DMS114 treated with DMSO at 0.1 percent for 48 hours (cell line): Measurements from ENCODE around the gene DCAF12.
"Not testable (repeated sequence)": the region's sequence is repeated elsewhere in the genome, so short reads cannot be mapped to it uniquely, and the experiment has no call there.

ENCODE experiments used
- DNase-seq: peaks from one replicate; lab custom pipeline; 2025; ENCODE audit not compliant: unreplicated experiment; lab: John Stamatoyannopoulos, UW

Gene DCAF12

DNA sequence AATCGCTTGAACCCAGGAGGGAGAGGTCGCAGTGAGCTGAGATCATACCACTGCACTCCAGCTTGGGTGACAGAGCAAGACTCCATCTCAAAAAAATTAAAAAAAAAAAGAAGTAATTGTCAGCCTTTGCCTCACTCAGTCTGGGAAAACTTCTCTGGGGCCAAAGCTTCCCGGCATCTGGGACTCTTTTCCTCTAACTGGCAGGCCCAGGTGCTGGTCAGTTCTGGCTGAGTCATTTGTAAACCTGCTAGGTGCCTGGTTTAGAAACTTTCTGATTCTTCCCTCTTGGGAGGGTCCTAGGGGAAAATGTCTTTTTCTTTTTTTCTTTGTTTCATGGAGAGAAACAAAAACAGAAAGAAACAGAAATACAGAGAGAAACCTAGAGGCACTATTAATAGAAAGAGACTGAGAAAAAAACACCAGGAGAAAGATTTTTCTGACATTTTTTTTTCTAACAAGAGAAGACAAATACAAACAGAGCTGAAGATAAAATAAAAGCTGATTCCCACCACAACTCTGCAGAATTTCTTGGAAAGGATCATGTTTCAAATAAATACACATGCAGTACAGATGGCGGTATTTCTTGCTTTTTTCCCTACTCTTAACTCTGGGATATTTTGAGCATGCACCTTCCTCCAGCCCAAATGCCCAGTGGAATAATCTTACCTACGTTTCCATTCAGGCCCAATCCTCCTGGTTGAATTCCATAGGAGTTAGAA, 55.7 kb downstream of the DCAF12 start:
- DNase-seq: no peak

DNA sequence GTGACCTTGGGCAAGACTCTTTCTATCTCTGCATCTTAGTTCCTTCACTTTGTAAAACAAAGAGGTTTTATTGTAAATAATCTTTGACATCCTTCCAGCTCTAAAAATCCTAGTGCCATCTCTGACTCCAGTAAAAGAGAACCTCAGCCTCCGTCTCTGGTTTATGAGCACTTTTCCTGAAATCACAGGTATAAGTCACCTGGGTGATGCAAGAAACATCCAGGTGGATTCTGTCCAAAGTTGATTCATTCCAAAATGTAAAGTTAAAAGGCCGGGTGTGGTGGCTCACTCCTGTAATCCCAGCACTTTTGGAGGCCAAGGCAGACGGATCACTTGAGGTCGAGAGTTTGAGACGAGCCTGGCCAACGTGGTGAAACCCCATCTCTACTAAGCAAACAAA, 56.7 kb downstream of the DCAF12 start:
- DNase-seq: no peak

- no peak for DNase-seq
Measured at GRCh38 chr9:34065541-34065940, 61.0 kb downstream of the DCAF12 start.

DNA sequence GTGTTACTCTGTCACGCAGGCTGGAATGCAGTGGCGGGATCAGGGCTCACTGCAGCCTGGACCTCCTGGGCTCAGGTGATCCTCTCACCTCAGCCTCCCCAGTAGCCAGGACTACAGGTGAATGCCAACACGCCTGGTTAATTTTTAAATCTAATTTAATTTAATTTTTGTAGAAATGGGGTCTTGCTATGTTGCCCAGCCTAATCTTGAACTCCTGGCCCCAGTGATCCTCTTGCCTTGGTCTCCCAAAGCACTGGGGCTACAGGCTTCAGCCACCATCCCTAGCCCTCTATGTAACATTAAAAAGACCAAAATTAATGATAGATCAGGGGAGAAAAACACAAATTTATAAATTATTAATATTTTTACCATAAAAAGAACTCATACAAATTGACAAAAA, 66.5 kb downstream of the DCAF12 start:
- DNase-seq: no peak

DNA sequence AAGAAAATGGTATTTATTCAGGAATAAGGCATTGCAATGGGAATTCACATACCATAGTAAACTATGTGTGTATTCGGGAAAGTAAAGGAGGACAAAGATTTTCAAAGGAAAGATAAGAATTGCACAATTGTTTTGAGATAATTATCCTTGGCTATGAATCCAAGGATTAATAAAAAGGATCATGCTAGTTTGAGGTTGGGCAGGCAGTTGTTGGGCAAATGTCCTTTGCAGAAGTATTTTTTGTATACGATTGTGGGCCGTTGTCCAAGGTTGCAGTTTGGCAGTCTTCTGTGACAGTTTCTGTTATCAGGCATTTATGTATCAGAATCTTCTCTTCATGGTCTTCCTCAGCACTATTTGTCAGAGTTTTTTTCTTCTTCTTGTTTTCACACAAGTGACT, 67.2 kb downstream of the DCAF12 start:
- no peak for DNase-seq

- DNase-seq: no peak
Measured at GRCh38 chr9:34049630-34050384, 76.7 kb downstream of the DCAF12 start.

DNA sequence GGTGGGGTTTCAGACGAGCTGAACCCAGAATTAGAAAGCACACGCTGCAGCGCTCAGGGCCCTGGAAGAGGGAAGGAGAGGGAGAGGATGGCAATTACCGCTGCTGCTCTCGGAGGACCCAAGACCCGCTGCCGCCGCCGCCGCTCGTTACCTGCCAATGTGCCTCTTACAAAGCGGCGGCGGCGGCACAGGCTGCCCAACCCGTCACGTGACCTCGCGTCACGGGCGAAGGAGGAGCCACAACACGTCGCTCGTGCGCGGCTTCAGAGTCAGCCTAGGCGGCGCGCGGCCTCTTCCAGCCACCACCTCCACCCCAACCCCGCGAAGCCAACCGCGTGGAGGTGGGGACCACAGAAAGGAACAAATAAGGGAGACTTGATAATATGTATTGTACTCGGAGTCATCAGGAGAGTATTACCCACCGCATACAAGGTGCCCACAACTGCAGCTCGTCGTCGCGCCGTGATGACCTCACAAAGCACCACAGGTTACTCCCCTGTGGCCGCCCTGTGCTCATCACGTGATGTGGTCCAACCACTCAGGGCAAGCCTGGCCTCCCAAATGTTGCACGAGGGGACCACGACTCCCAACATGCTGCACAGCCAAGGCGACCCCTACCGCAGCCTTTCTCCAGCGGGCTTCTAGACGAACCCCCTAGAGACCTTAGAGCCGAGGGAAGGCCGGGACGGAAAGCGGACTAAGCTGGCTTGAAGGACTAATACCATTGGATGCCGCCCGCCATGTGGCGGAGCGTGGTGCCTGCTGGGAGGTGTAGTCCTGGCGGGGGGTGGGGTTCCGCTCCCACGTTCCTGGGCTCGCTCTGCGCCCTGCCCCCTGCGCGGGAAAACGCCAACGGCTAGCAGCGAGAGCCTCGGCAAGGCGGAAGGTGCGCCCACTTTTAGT, 77.5 kb downstream of the DCAF12 start, which contains the start of gene UBAP2:
UBAP2 (minus strand) TSS at position 161 of the 903 bp plus-strand sequence. CDS start 31,739 bp downstream, outside the sequence.
- peak; percentile 87 for DNase-seq

DNA sequence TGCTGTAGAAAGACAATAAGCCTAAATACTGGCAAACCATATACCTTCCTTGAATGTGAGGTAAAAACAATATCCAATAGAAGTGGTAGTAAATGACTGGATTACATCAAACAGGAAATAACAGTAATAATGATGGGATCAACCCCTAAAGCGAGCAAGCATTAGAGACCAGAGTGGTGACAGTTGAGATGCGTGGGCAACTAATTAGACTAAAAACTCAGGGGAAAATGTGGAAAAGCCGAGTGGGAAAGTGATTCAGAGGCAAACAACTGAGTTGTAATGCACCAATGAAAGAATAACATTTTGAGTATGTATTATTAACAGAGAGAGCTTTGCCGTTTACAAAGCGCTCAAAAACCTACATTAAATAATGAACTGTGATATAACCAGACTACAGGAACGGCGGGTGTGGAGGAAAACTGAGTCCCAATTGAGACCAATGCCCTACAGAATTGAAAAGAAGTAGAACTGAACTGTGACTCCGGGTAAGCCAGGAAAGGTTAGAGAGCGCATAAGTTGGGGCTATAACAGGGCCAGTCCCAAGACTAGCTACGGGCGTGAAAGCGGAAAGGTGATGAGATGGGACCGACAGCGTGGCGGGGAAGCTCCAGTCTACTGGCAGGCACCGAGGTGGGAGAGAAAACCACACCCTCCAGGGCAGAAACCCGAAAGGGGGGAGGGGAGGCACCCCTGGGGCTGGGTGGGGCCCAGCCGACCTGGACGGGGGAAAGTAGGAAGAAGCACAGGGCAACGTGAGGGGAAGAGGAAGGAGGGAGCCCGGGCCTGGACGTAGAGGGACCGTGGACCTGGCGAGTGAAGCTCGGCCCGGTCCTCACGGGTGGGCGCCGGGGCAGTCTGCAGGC, 78.4 kb downstream of the DCAF12 start:
- no peak for DNase-seq

- no peak for DNase-seq
Measured at GRCh38 chr9:34046784-34047379, 79.6 kb downstream of the DCAF12 start.

DNA sequence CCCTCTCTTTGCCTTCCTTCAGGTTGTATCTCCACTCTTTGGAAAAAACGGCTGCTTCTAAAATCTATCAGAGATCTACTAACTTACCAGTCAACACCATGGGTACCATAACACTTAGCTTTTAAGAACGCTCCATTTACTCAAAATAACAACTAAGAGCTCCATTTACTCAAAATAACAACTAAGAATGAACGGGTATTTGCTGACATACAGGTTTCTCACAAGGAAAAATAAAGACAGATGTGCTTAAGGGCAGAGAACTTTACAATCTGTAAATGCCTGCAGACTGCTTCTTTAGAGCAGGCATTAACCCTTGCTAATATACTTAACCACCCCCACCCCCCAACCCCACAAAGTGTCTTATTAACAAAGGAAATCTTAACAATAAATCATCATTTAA, 80.6 kb downstream of the DCAF12 start:
- no peak for DNase-seq

DNA sequence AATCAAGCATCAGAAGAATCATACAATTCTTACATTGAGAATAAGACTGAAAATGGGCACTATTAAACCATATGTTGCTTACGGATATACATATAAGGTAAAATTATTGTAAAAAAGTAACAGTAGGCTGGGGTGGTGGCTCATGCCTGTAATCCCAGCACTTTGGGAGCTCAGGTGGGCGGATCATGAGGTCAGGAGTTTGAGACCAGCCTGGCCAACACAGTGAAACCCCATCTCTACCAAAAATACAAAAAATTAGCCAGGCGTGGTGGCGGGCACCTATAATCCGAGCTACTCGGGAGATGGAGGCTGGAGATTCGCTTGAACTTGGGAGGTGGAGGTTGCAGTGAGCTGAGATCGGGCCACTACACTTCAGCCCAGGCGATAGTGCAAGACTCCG, 84.4 kb downstream of the DCAF12 start:
- DNase-seq: not testable (repeated sequence)

DNA sequence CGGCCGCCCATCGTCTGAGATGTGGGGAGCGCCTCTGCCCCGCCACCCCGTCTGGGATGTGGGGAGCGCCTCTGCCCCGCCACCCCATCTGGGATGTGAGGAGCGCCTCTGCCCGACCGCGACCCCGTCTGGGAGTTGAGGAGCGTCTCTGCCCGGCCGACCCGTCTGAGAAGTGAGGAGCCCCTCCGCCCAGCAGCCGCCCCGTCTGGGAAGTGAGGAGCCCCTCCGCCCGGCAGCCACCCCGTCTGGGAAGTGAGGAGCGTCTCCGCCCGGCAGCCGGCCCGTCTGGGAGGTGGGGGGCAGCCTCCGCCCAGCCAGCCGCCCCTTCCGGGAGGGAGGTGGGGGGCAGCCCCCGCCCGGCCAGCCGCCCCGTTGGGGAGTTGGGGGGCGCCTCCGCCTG, 87.6 kb downstream of the DCAF12 start:
- not testable (repeated sequence) for DNase-seq

DNA sequence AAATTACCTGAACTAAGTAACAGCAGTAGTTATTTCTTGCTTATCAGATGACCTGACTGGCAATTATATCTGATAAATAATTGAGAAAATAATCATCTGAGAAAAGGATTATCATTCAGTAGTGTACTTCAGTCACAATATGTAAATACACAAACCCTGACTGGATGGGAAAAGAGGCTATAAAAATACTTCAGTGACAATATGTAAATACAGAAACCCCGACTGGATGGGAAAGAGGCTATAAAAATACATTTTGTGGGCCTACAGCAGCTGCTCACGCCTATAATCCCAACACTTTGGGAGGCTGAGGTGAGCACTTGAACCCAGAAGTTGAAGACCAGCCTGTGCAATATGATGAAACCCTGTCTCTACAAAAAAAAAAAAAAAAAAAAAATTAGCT, 88.9 kb downstream of the DCAF12 start:
- no peak for DNase-seq

GRCh38 chr9:34036625-34037024, 89.9 kb downstream of the DCAF12 start:
- no peak for DNase-seq
